Astrocyte (in vitro differentiated cells and primary cell): Measurements from ENCODE around the gene CACNB2. TPM values are rescaled to one million over a fixed set of nuclear protein-coding genes. Genes with fewer than 3 reads are reported as not detected.

Experiments used
- DNase-seq: peaks from one replicate; pipeline ENCODE4 v3.0.0-alpha.2; 2010; ENCODE audit warnings: low read depth
- FAIRE-seq: peaks from 2 replicates; lab custom pipeline; 2011; peaks lifted over from hg19 to GRCh38; lab: Jason Lieb, UNC
- H2AFZ ChIP-seq: 2 replicates; pipeline ENCODE4 v1.6.0; 2012; ENCODE audit warnings: low read depth, low read length, inconsistent platforms
- H3K27ac ChIP-seq: 2 replicates; pipeline ENCODE4 v1.5.1; 2011; ENCODE audit warnings: low read depth, low read length, inconsistent platforms
- H3K27me3 ChIP-seq: 2 replicates; pipeline ENCODE4 v1.6.0; 2011; ENCODE audit warnings: low read length, inconsistent platforms; ENCODE audit not compliant: insufficient read depth
- H3K36me3 ChIP-seq: 2 replicates; pipeline ENCODE4 v1.5.1; 2011; ENCODE audit warnings: low read length, inconsistent platforms; ENCODE audit not compliant: insufficient read depth
- H3K4me1 ChIP-seq: 2 replicates; pipeline ENCODE4 v1.5.1; 2011; ENCODE audit warnings: low read length, inconsistent platforms; ENCODE audit not compliant: insufficient read depth
- H3K4me2 ChIP-seq: 2 replicates; pipeline ENCODE4 v1.6.0; 2012; ENCODE audit warnings: low read length, inconsistent platforms
- H3K4me3 ChIP-seq: 2 replicates; pipeline ENCODE4 v1.5.1; 2011; ENCODE audit warnings: low read depth, mild to moderate bottlenecking, low read length, inconsistent platforms; ENCODE audit not compliant: insufficient read depth
- H3K79me2 ChIP-seq: 2 replicates; pipeline ENCODE4 v1.6.0; 2012; ENCODE audit warnings: mild to moderate bottlenecking, low read length, inconsistent platforms; ENCODE audit not compliant: insufficient read depth
- H3K9ac ChIP-seq: 2 replicates; pipeline ENCODE4 v1.6.0; 2012; ENCODE audit warnings: mild to moderate bottlenecking, low read length, inconsistent platforms
- H3K9me3 ChIP-seq: 2 replicates; pipeline ENCODE4 v1.5.1; 2012; ENCODE audit warnings: low read depth, mild to moderate bottlenecking, low read length, inconsistent platforms; ENCODE audit not compliant: insufficient read depth
- H4K20me1 ChIP-seq: 2 replicates; pipeline ENCODE4 v1.6.0; 2012; ENCODE audit warnings: low read length, inconsistent platforms; ENCODE audit not compliant: insufficient read depth
- H3K27ac Mint-ChIP-seq: one replicate; pipeline ENCODE4 v1.8.0; 2021; ENCODE audit warnings: mild to moderate bottlenecking, mixed read lengths; ENCODE audit not compliant: unreplicated experiment
- H3K27me3 Mint-ChIP-seq: one replicate; pipeline ENCODE4 v1.8.0; 2021; ENCODE audit warnings: low read depth, mixed read lengths; ENCODE audit not compliant: unreplicated experiment
- H3K36me3 Mint-ChIP-seq: one replicate; pipeline ENCODE4 v1.8.0; 2021; ENCODE audit warnings: low read depth, mixed read lengths; ENCODE audit not compliant: unreplicated experiment
- H3K4me1 Mint-ChIP-seq: one replicate; pipeline ENCODE4 v1.8.0; 2021; ENCODE audit warnings: low read depth, mixed read lengths; ENCODE audit not compliant: unreplicated experiment
- H3K4me3 Mint-ChIP-seq: one replicate; pipeline ENCODE4 v1.8.0; 2021; ENCODE audit warnings: mild to moderate bottlenecking, moderate library complexity, mixed read lengths; ENCODE audit not compliant: unreplicated experiment
- H3K9me3 Mint-ChIP-seq: one replicate; pipeline ENCODE4 v1.8.0; 2021; ENCODE audit warnings: mild to moderate bottlenecking, mixed read lengths; ENCODE audit not compliant: unreplicated experiment
- CTCF ChIP-seq: IDR thresholded peaks from 2 replicates; pipeline ENCODE4 v1.5.1; 2011; ENCODE audit warnings: low read depth, mild to moderate bottlenecking, inconsistent platforms, low read length, moderate library complexity; ENCODE audit not compliant: insufficient read depth
- EZH2 ChIP-seq: IDR thresholded peaks from 2 replicates; pipeline ENCODE4 v1.6.1; 2012; ENCODE audit warnings: mild to moderate bottlenecking, low read length, inconsistent platforms; ENCODE audit not compliant: insufficient read depth
- total RNA-seq: library from RNA; stranded (reverse); gene quantifications from 2 replicates; pipeline ENCODE4 v1.2.1, GENCODE V29; 2021

Gene CACNB2
- total RNA-seq, 1 donor from 2014 or later = 0.66 TPM

GRCh38 chr10:18271491-18271890, 131.3 kb downstream of the CACNB2 start:
- no peak overlapping the region for H3K9ac ChIP-seq
- H3K27ac ChIP-seq = no peak overlapping the region
- Mint-ChIP-seq H3K36me3 (no peaks in the 10 kb centered on the region), H3K4me1 (no peaks in the 10 kb centered on the region), H3K9me3 (no peaks in the 10 kb centered on the region), H3K27ac (no peak overlapping the region), H3K27me3 (no peaks in the 10 kb centered on the region), H3K4me3 (no peak overlapping the region)
- no peak for DNase-seq
- H3K4me3 ChIP-seq = no peak overlapping the region
- H3K27me3 ChIP-seq = no peaks in the 10 kb centered on the region
- no peaks in the 10 kb centered on the region for H3K79me2 ChIP-seq
- no peaks in the 10 kb centered on the region for H3K36me3 ChIP-seq
- H2AFZ ChIP-seq = no peak overlapping the region
- H3K4me1 ChIP-seq = no peaks in the 10 kb centered on the region
- no peak overlapping the region for H3K4me2 ChIP-seq
- H4K20me1 ChIP-seq = no peaks in the 10 kb centered on the region
- FAIRE-seq = no peak
- TF ChIP-seq CTCF = no peak
- no peak for TF ChIP-seq EZH2
- no peaks in the 10 kb centered on the region for H3K9me3 ChIP-seq

- Mint-ChIP-seq H3K9me3 (no peaks in the 10 kb centered on the region), H3K27me3 (no peaks in the 10 kb centered on the region), H3K4me1 (no peaks in the 10 kb centered on the region), H3K27ac (no peak overlapping the region), H3K36me3 (no peaks in the 10 kb centered on the region), H3K4me3 (no peak overlapping the region)
- H3K36me3 ChIP-seq = no peaks in the 10 kb centered on the region
- FAIRE-seq = no peak
- no peak overlapping the region for H3K4me3 ChIP-seq
- no peak overlapping the region for H3K4me2 ChIP-seq
- DNase-seq = no peak
- no peak overlapping the region for H2AFZ ChIP-seq
- no peaks in the 10 kb centered on the region for H3K79me2 ChIP-seq
- H3K27me3 ChIP-seq = no peaks in the 10 kb centered on the region
- H3K27ac ChIP-seq = no peak overlapping the region
- no peaks in the 10 kb centered on the region for H4K20me1 ChIP-seq
- no peak for TF ChIP-seq CTCF
- no peak for TF ChIP-seq EZH2
- no peaks in the 10 kb centered on the region for H3K4me1 ChIP-seq
- no peaks in the 10 kb centered on the region for H3K9me3 ChIP-seq
- no peak overlapping the region for H3K9ac ChIP-seq
Observed at GRCh38 chr10:18273039-18273438, 132.8 kb downstream of the CACNB2 start.

DNA sequence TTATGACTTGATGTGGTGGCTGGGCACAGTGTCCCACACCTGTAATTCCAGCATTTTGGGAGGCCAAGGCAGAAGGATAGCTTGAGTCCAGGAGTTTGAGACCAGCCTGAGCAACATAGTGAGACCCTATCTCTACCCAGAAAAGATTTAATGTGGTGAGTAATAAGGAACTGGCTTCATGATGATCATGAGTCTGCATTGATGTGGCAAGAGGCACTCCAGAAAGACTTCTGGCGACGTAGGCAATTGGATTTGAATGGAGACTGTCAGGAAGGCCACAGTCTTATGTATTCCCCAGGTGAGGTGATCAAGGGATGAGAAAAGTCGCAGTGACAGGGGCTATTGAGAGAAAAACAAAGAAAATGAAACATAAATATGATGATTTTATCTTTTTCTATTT, 138.0 kb downstream of the CACNB2 start:
- H3K36me3 Mint-ChIP-seq = no peaks in the 10 kb centered on the region
- no peaks in the 10 kb centered on the region for H3K27me3 Mint-ChIP-seq

More for the DNA sequence above, 138.0 kb downstream of the CACNB2 start:
- no peak overlapping the region for H3K27ac Mint-ChIP-seq
- H3K9me3 Mint-ChIP-seq = no peaks in the 10 kb centered on the region
- no peaks in the 10 kb centered on the region for H3K4me1 ChIP-seq
- H3K36me3 ChIP-seq = no peaks in the 10 kb centered on the region
- H2AFZ ChIP-seq = no peak overlapping the region
- no peak overlapping the region for H3K4me3 ChIP-seq
- H3K4me3 Mint-ChIP-seq = no peak overlapping the region
- peaks cover 4% of the 10 kb centered on the region for H3K4me1 Mint-ChIP-seq
- H3K4me2 ChIP-seq = no peak overlapping the region
- FAIRE-seq (no peak), DNase-seq (no peak)
- no peaks in the 10 kb centered on the region for H3K79me2 ChIP-seq
- no peaks in the 10 kb centered on the region for H3K27me3 ChIP-seq
- H3K27ac ChIP-seq = no peak overlapping the region
- TF ChIP-seq CTCF = no peak
- no peaks in the 10 kb centered on the region for H4K20me1 ChIP-seq
- no peak overlapping the region for H3K9ac ChIP-seq
- H3K9me3 ChIP-seq = no peaks in the 10 kb centered on the region
